ENCODE measurements around the gene PPARGC1A.

DNA sequence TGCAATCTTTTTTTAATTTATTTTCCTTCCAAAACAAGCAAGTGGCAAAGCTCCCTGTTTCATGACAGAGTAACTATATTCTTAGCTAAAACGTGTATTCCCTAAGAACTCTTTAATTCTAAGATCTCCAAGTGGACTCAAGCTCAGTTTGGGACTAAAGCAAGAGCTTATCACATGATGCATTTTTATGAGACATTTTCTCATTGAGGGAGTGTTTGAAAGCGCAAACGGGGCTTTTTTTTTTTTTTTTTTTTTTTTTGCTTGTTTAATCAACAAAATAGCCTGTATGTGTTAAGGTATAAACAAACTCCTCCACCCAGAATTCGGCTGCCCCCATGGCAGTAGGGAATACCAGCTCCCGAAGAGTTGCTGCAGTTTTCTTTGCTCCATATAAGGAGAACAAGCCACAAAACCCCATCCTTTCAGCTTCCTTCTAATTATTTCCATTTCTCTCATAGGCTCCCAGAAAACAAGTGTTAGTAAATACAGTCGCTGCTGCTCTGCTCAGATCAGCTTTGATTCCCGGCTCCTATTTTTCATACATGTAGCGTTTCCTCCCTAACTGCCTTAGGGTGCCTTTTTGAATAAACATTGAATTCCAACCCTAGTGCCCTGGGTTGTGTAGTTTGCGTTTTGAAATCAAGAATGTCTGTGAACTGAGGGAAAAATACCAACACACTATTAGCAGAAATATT is 669 bp upstream of the PPARGC1A start:
- TF ChIP-seq, protein P1, sequence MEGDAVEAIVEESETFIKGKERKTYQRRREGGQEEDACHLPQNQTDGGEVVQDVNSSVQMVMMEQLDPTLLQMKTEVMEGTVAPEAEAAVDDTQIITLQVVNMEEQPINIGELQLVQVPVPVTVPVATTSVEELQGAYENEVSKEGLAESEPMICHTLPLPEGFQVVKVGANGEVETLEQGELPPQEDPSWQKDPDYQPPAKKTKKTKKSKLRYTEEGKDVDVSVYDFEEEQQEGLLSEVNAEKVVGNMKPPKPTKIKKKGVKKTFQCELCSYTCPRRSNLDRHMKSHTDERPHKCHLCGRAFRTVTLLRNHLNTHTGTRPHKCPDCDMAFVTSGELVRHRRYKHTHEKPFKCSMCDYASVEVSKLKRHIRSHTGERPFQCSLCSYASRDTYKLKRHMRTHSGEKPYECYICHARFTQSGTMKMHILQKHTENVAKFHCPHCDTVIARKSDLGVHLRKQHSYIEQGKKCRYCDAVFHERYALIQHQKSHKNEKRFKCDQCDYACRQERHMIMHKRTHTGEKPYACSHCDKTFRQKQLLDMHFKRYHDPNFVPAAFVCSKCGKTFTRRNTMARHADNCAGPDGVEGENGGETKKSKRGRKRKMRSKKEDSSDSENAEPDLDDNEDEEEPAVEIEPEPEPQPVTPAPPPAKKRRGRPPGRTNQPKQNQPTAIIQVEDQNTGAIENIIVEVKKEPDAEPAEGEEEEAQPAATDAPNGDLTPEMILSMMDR (IDR thresholded peaks at IDR 0.05): no peak
- TF ChIP-seq POLR2A (IDR thresholded peaks at IDR 0.05; ENCODE audit: low read length): no peak
- TF ChIP-seq JUNB (IDR thresholded peaks at IDR 0.05): no peak
- TF ChIP-seq GATA3 (IDR thresholded peaks at IDR 0.05; ENCODE audit: borderline replicate concordance): no peak
- no peak for TF ChIP-seq KDM5A (IDR thresholded peaks at IDR 0.05)
- TF ChIP-seq RAD21 (conservative IDR thresholded peaks at IDR 0.05 in 1 of 2, IDR thresholded peaks at IDR 0.05 in 1 of 2): no peak
